HG02981 (cell line): ENCODE measurements around the gene RNF220.

ENCODE experiments used
- ATAC-seq: cut with Tn5 transposase; IDR thresholded peaks from one replicate; pipeline ENCODE4 v1.9.1; 2021; ENCODE audit warnings: mild to moderate bottlenecking, moderate library complexity; ENCODE audit not compliant: unreplicated experiment

RNF220 gene

DNA sequence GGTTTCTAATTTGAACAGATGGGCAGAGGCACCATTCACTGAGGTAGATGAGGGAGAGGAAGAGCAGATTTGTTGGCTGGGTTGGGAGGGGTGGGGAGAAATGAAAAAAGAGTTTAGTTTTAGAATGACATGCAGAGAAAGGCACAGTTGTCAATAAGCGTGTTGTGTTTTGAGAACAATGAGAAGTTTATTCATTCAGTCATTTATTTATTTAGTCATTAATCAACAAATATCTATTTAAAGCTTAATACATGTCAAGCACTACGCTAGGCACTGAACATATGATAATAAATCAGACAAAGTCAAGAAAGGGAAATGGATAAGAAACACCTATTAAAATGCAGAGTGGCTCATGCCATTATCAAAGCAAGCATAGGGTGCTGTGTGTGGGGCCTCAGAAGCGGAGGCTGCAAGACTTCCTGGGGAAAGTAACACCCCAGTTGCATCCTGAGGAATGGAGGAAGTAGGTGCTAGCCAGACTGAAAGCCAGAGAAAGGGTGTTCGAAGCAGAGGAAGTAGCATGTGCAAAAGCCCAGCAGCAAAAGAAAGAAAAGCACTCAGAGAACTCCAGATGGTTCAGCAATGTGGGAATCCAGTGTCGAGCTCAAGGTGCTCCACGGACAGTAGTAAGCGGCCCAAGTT, 114.1 kb downstream of the RNF220 start:
- ATAC-seq, result no peak

GRCh38 chr1:44521378-44522080, 116.5 kb downstream of the RNF220 start:
- ATAC-seq, result no peak

GRCh38 chr1:44523593-44524591, 118.8 kb downstream of the RNF220 start:
- no peak for ATAC-seq

- no peak for ATAC-seq
These were observed 119.8 kb downstream of the RNF220 start for GRCh38 chr1:44524655-44525500.

DNA sequence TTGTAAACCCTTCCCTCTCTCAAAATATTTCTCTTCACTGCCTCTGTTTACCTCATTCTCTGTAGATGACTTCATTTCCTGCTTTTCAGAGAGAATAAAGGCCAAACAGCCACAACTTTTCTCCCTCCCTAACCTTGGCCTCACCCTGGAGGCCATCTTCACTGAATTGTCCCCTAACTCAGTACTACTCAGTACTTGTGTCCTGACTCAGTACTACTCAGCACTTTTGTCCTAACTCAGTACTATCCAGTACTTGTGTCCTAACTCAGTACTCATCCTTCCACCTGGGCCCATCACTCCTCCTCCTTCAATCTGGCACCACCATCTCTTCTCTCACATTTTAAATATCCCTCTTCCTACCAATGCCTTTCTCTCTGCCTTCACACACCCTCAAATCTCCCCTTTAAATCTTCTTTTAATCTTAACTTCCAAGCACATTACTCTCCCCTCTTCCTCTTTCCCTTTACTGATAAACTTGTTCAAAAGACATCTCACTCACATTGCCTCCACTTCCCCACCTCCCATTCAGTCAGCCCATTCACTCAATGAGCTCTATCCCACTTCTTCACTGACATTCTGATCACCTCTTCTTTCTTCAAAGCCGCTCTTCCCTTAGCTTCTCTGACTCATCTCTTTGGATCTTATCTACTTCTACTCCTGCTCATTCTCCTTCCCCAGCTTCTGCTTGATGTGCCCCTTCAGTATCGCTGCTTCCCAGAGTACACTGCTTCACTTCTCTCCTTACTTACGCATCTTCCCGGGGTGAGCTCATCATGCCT, 121.4 kb downstream of the RNF220 start:
- no peak for ATAC-seq

DNA sequence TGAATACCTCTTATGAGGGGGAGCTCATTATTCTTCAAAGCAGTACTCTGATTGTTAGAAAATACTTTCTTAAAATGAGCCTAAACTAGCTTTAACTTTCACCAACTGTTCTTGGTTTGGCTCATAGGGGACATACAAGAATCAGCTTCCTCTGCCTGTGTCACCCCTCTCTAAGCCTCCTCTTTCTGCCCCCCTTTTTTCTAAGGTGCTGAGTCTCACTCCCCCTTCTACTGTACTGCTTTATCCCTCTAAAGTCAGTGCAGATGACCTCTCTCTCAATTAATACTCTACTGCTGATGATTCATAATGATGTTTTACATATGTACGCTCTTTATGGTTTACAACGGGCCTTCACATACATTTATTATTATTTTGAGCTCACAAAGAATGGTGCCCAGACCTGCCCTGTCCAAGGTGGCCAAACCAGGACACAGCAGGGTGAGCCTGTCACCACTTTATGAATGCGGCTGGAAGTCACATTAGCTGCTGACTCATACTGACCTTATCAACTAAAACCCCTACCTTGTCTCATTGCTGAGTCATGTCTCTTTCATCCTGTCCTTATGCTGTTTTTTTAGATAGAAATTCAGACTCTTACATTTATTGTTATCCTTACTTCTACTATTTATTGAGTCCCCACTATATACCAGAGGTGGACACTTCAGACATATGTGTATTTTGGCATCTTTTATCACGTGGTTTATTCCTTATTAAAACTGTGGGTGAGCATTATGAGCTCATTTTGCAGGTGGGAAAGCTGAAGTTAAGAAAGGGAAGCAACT, 126.9 kb downstream of the RNF220 start:
- no peak for ATAC-seq

- ATAC-seq, result no peak
These were observed 127.5 kb downstream of the RNF220 start for GRCh38 chr1:44532567-44532944.

DNA sequence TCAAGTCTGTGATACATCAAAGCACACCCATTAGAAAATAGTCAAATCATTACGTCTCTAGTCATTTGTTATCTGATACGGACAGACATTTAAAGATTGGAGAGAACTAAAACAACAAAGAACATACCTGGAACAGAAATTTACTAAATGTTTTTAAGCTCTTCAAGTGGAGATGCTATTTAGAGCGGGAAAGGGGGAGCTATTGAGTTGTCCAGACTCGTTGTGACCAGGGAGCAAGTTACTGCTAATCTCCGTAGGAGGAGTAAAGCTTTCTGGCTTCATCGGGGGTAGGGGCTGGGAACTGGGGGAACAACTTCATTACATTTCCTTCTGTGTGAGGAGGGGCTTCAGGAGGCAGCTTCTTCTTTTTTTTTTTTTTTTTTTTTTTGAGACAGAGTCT, 129.7 kb downstream of the RNF220 start:
- ATAC-seq, result no peak

- ATAC-seq, result no peak
These were observed 131.5 kb downstream of the RNF220 start for GRCh38 chr1:44536357-44537209.

DNA sequence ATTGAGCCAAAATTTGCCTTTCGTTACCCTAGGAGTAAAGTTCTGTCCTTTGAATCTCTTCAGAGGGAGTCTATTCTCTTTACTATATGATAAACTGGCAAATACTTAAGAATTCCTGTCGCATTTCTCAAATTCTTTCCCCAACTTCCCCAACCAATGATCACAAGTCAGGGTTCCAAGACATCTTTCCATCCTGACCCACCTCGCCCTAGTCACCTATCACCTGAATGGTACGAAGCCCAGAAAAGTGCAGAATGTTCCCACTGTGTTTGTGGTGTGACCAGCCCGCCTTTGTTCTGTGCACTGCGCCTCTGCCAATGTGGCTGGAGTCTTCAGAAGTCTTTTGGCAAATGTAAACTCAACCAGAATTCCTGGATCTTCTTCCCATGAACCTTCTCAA, 132.5 kb downstream of the RNF220 start:
- ATAC-seq, result no peak

- ATAC-seq, result no peak
These were observed 132.9 kb downstream of the RNF220 start for GRCh38 chr1:44537956-44538355.

- ATAC-seq, result no peak
These were observed 135.1 kb downstream of the RNF220 start for GRCh38 chr1:44539991-44540730.

DNA sequence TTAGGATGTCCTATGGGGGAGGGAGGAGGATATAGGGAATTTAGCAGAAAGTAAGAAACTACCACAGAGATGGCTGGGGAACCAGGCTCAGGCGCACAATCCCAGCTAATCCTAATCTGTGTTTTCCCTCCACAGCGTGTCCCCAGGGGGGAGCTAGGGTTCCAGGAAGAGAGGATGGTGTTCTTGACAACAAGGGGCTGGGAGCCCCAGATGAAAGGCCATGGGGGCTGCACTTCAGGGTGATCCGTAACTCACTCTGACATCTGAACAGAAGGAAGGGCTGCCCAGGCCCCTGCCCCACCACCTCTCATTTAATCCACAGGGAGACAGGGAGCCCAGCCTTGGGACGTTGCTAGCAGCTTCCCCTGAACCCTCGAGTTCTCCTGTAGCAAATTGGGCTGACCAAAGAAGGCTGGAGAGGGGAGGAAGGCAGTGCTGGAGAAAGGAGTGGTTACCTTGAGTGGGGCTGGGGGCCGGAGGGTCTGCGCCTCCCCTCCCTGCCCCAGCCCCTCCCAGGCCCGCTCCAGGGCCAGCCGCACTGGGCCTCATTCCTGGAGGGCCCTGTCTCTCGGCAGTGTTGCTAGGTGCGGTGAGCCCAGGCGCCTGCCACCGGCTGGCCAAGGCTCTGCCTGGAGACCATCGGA, 137.5 kb downstream of the RNF220 start:
- no peak for ATAC-seq

DNA sequence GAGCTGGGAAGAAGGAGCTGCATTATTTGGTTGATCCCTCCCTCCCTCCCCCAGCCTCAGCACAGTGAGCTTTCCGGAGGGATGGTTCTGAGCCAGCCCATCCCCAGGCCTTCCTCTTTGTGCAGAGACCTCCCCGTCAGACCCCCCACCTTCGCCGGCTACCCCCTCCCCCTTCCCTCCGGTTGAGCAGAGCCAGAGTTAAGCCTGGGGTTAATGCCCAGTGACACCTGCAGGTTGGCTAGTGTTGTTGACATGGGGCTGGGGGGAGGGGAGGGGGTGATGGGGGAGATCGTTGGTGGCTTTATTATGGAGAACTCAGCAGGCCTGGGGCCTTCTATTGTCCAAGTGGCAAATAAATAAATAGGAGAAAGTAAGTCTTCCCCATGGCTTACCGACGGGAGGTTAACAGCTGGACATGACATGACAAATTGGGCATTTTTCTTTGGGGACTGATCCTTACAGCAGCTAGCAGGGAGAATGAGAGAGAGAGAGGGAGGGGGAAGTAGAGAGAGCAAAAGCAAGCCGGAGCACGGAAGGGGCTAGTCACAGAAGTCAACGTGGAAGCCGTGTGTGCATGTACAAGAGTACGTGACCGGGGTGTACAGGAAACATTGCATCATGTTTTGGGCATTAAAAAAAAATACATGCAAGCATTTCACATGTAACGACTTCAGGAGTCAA, 138.1 kb downstream of the RNF220 start:
- ATAC-seq, result no peak

GRCh38 chr1:44543786-44544185, 138.7 kb downstream of the RNF220 start:
- ATAC-seq, result no peak

DNA sequence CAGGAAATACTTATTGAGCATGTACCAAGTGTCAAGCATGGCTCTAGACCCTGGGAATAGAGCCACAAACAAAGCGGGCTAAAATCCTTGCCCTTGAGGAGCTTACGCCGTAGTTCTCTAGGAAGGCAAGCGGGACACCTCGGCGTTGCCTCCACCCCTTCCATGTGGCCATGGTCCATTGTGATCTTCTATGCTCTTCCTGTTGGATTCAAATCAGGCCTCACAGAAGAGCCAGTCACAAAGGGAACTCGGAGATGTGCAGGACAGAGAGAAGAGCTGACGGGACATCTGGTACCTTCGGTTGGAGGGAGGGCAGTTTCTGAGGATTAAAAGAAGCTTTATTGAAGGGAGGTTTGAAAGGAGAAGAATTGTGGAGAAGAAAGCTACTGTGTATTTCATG, 139.9 kb downstream of the RNF220 start:
- ATAC-seq, result no peak
